ENCODE measurements around the gene PLEKHA6.
A peak's percentile ranks its signal among the peaks of the same experiment; 100 is the strongest.

Gene PLEKHA6

DNA sequence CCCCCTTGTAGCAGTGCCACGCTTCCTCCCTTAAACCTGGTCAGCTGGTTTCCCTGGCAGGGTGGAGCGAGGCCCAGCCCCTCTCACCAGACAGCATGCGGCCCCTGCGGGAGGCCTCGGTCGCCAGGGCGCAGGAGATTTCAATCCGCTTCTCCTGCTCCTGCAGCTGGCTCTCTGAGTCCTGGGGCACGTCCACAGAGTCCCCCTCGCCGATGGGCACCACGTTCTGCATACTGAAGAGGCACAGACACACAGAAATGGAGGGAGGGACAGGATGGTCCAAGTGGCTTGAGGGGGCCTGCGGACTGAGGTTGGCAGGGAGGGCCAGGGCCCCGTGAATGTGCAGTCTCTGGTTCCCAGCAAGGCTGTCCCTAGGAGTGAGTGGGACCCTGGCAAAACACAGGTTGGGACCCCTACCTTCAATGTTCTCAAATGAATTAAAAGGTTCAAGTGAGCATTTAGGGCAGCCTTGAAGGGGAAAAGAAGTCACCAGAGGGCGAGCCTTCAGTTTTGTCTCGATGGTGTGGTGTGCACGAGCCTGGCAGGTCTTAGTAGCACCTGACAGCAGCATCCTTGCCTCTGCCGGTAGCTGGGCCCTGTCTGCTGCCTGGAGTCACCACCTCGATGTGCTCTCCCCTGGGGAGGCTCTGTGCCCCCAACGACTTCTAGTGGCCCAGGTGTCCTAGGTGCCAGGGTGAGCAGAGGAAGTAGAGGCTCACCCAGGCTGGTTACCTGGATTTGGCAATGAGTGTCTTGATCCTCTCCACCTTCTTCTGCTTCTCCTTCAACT lies 131.5 kb downstream of the PLEKHA6 start:
- no peak for DNase-seq

DNA sequence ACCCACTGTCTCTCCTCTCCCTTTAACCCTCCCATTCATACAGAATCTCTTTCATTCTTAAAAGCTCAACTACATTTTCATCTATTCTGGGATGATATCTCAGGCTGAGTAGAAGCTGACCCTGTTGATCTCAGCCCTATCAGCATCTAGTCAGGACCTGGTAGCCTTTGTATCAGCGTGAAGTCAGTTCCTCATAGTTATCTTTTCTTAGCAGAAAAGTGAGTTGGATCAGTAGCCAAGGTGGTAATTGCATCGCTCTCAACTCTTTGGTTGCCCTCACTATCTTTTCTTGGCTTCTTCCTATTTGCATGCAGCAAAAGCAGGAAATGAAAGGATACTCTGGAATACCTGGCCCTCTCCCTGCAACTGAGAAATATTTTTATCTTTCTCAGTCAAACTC lies 132.4 kb downstream of the PLEKHA6 start:
- DNase-seq: no peak

GRCh38 chr1:204225841-204226735 lies 133.6 kb downstream of the PLEKHA6 start:
- no peak for DNase-seq

GRCh38 chr1:204224655-204225054 lies 135.1 kb downstream of the PLEKHA6 start:
- no peak for DNase-seq

- no peak for DNase-seq
Measured at GRCh38 chr1:204223129-204223860, 136.4 kb downstream of the PLEKHA6 start.

GRCh38 chr1:204222764-204223055 lies 137.0 kb downstream of the PLEKHA6 start:
- DNase-seq: no peak

DNA sequence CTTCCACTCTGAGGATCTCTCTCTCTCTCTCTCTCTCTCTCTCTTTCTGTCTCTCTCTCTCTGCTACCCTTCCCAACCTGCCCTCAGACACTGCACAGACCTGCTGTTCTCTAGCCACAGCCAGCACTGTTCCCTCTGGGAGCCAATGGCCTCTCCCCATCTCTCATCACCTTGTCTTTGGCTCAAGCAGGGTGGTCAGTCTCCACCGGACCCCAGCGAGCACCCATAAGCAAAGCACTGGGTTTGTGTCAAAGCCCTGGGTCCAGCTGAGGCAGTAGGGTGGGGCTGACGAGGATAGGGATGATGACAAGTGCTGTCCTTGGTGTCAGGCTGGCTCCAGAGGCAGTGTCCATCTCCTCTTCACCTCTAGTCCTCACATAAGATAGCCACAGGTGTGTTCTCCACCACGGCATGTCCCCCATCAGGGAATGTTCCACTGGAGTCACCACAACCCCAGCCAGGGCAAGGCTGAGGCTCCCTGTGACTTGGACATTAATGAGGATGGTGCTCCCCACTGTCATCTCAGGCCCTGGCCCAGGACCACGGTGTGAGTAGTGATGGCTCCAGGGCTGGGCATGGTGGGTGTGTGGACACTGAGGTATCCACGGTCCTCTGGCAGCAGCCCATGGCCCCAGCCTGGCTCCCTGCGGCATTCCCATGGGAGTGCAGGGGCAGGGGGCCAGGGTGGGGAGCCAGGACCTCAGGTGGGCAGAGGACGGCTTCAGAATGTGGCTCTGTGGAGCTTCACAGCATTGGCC lies 137.5 kb downstream of the PLEKHA6 start:
- no peak for DNase-seq

- DNase-seq: no peak
Measured at GRCh38 chr1:204221271-204221670, 138.5 kb downstream of the PLEKHA6 start.

DNA sequence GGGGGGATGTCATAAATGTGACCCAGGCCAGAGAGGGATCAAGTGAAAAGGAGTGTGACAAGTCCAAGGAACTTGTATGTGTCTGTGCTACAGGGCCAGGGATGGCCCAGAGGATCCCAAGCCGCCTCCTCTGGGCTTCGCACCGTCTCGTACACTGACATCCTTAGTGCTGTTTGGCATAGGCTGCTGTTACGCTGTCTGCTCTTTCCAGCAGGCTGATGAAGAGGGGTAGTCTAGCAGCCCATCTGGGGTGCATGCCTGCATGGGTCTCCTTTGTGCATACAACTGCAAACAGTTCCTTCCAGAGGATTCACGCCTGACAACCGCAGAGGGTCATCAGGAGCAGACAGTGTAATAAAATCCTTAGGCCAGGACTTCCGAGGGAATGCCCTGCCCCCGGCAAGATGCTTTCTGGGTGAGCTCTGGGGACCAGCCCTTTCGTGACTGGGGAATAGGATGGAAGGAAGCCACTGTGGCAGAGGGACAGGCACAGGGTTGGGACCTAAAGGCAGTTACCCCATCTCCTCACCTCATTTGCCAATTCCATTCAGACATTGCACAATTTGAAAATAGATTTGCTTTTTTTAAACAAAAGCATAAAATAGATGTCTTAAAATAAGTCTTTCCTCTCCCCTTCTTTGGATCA lies 139.6 kb downstream of the PLEKHA6 start:
- no peak for DNase-seq

DNA sequence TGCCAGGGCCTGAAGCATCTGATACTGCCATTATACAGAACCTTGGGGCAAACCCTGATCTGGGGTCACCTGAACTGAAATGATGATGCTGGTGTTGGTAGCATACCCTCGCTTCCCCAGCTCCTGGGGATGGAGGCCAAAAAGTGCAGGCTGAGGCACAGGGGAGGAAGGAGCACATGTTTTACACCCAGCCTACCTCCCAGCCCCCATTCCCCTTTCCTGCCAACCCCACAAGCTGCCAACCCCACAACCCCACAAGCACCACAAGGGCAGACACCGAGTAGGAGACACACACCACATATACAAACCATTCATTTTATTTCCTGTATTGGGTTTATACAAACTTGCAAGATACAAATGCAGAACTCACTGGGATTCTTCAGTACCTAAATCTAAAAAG lies 141.2 kb downstream of the PLEKHA6 start:
- DNase-seq: no peak

DNA sequence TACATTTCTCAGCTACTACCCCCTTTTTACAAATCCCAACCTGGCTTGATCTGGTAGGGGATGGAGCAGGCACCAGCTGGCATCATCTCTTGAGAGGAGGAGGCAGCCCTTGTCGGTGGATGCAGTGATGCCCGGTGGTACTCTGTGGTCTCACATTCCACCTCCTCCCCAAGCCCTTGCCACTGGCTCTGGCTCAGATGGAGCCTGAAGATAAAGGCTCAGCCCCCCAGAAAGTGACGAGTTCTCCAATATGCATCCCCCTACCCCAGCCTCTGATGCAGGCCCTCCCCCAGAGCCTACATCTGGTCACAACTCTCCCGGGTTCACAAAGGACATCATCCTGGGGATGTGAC lies 142.1 kb downstream of the PLEKHA6 start:
- DNase-seq: no peak

GRCh38 chr1:204216880-204217647 lies 142.7 kb downstream of the PLEKHA6 start:
- DNase-seq: no peak

DNA sequence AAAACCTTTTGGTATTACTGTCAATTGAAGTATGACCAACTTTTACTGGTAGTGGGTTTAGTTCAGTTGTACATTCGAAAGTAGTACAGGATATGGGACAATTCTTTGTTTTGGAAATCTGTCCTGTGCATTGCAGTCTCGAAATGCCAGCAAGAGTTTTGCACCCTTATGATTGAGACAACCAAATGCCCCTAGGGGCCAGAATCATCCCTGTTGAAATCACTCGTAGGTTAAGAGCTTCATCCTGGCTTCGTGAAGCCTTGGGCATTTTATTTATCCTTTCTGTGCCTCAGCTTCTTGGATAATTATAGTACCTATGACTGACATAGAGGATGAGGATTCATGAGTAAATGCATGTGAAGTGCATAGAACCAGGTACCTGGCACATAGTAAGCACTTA lies 143.5 kb downstream of the PLEKHA6 start:
- DNase-seq: no peak

DNA sequence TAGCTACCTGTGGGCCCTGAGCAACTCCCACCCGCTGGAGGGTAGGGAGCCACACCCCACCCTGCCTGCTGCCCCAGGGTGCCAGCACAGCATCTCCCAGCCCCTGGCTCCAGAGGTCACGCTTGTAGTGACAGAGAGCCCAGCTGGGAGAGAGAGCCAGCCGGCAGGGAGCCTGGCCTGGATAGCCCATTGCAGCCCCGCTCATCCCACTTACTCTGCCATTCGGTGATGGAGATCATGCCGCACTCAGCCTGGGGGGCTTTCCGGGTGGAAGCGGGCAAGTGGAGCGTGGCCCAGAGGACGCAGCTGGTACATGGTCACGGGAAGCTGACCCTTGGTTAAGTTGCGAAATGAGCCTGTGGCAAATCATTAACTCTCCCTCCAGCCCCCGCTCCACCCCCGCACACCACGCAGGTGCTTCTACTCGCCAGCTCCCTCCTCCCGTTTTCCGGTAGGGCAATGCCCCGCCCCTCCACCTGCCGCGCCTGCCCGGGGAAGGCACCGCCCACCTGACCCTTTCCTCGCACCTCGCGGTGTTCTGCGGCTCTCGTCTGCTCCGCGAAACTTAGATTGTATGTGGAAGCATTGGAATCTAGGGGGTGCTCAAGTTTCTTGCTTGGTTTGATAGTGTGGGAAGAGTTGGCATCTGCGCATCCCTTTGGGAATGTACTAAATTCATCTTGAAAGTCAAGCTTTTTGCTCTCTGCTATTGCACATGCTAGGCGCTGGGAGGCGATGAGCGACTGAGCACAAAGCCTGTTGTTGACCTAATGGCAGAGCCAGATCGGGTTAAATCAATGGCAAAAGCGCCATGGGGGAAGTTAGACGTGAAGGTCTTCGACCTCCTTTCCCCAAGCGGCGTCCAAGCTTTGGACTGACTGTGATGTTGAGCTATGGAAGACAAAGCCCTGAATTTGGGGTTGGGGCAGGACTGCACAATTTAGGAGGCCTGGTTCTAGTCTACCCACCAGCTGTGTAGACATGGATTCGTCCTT lies 145.8 kb downstream of the PLEKHA6 start, which contains the start of gene GOLT1A:
GOLT1A (minus strand) TSS at position 321 of the 995 bp plus-strand sequence; CDS start at position 239, 82 bp downstream.
- DNase-seq: peak; percentile 27

GRCh38 chr1:204212715-204213114 lies 147.0 kb downstream of the PLEKHA6 start:
- no peak for DNase-seq

DNA sequence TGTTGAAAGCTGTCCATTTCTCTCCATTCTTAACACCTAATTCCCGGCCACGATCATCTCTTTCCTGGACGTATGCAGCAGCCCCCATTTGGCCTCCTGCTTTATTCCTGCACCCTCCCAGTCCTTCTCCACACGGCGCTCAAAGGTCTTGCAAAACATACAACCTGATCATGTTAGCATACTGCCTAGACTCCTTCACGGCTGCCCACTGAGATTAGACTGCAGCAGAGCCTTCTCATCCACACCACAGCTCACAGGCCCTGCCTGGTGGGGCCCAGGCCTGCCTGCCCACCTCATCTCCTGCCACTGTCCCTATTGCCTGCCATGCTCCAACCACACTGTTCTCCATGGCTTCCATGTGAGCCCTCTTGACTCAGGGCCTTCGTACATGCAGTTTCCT lies 148.7 kb downstream of the PLEKHA6 start:
- no peak for DNase-seq

DNA sequence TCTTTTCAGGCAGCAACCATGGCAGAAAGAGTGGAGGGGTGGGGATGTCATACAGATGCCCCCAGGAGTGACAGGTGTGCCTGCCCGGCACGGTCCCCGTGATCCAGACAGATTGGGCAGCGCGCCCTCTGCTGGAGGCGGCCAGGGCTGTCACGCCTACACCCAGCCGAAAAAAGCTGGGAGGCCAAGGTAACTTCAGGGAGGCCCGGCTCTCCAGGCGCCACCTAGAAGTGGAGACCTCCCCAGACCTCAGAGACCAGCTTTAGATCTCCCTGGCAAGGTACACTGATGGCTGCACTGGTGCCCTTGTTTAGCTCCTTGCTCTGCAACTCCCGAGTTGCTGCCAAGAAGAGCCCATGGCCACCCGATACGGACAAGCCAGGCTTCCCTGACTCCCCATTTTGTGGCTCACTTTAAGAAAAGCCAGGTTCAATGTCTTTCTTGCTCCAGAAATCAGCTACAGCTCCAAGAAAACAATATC lies 152.6 kb downstream of the PLEKHA6 start:
- DNase-seq: peak; percentile 63

DNA sequence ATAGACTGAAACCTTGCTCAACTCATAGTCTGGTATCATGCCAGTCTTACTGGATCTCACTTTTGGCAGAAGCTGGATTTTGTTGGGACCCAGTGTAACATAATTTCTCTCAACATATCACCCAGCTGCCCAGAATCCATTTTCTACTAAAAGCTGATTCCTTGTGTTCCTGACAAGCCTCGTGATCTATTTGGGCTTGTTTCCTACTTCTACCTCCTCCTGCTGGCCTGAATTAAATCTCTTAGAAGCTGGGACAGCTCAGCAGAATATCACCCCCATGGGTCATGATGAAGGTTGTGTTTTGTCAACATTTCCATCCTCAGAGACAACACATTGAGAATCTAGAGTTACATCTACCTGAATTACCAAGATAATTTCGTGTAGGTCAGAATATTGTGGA lies 153.6 kb downstream of the PLEKHA6 start:
- DNase-seq: no peak

DNA sequence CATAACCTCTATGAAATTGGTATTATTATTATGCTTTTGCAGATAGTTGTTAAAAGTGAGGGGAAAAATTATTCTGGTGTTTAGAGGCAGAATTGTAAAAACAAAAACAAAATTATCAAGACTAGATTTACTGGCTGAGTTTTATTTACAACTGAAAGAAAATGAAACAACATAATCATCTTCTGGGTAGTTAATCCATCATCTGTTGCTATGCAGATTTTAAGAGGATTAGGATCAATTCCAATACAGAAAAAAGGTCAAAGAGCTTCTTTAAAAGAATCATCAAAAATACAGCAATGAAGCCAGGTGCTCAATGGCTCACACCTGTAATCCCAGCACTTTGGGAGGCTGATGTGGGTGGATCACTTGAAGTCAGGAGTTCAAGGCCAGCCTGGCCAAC lies 154.2 kb downstream of the PLEKHA6 start:
- DNase-seq: no peak

DNA sequence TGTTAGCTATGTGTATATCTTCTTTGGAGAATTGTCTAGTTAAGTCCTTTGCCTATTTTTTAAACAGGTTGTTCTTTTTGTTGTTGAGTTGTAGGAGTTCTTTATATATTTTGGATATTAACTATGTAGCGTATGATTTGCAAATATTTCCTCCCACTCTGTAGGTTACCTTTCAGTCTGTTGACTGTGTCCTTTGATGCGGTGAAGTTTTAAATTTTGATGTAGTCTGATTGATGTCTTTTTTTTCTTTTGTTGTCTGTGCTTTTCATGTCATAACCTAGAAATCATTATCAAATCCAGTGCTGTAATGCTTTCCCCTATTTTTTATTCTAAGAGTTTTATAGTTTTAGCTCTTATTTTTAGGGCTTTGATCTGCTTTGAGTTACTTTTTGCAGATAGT lies 154.8 kb downstream of the PLEKHA6 start:
- no peak for DNase-seq

Data from CD4-positive, alpha-beta T cell treated with Interleukin-10 for 1 hour (primary cell).